SK-N-SH (cell line): ENCODE data around the gene TESK1. TPM values are rescaled to one million over a fixed set of nuclear protein-coding genes. Genes with fewer than 3 reads are reported as not detected.

Source experiments
- CTCF ChIA-PET: fragments of 300-600, 350-600 bp; formaldehyde crosslinking; extraction: SDS; loops from one replicate; lab custom pipeline; 2021; lab: Yijun Ruan, JAX
- POLR2A ChIA-PET: fragments of 350-600 bp; sonication (Branson Sonifier 250); formaldehyde crosslinking; extraction: SDS; loops from one replicate; lab custom pipeline; 2020; ENCODE audit warnings: antibody characterized with exemption, inconsistent platforms; lab: Yijun Ruan, JAX
- DNase-seq: peaks from one replicate; pipeline ENCODE4 v3.0.0; 2012
- H2AFZ ChIP-seq: fragments of 200-600 bp; sonication (generic); 2 replicates; pipeline ENCODE4 v1.8.1; 2016; ENCODE audit warnings: antibody characterized with exemption, mild to moderate bottlenecking, low read depth
- H3F3A ChIP-seq: fragments of 200-600 bp; sonication (generic); replicated peaks from 2 replicates; pipeline ENCODE3; 2016; ENCODE audit warnings: antibody characterized with exemption, mild to moderate bottlenecking; ENCODE audit not compliant: insufficient read depth
- H3K27ac ChIP-seq, 2 experiments: fragments of 200-500 bp in 1 of 2; fragments of 200-600 bp in 1 of 2; sonication (Bioruptor generic) in 1 of 2; sonication (generic), shearing (Covaris generic) in 1 of 2; 2 replicates each; pipeline versions ENCODE4 v1.5.1 to v1.6.1; 2014 to 2016; ENCODE audit warnings: low read depth in 2 of 2, inconsistent platforms in 1 of 2, low read length in 1 of 2, mild to moderate bottlenecking in 1 of 2, mixed read lengths in 1 of 2
- H3K27me3 ChIP-seq: fragments of 200-600 bp; sonication (generic), shearing (Covaris generic); 2 replicates; pipeline ENCODE4 v1.6.1; 2016; ENCODE audit warnings: mixed run types; ENCODE audit not compliant: insufficient read depth
- H3K36me3 ChIP-seq, 2 experiments: fragments of 200-500 bp in 1 of 2; fragments of 200-600 bp in 1 of 2; sonication (Bioruptor generic) in 1 of 2; sonication (generic) in 1 of 2; replicated peaks in 1 of 2; 2 replicates each; pipeline versions ENCODE3 to v1.5.1; 2014 to 2016; ENCODE audit warnings: low read length in 1 of 2, mild to moderate bottlenecking in 1 of 2; ENCODE audit not compliant: insufficient read depth in 2 of 2, control insufficient read depth in 1 of 2
- H3K4me1 ChIP-seq, 2 experiments: fragments of 200-500 bp in 1 of 2; fragments of 200-600 bp in 1 of 2; sonication (Bioruptor generic) in 1 of 2; sonication (generic), shearing (Covaris generic) in 1 of 2; 2 replicates each; pipeline versions ENCODE4 v1.5.1 to v1.6.1; 2014 to 2016; ENCODE audit warnings: low read depth in 1 of 2, low read length in 1 of 2, mixed run types in 1 of 2; ENCODE audit not compliant: insufficient read depth in 2 of 2, control insufficient read depth in 1 of 2
- H3K4me2 ChIP-seq: fragments of 200-600 bp; sonication (generic), shearing (Covaris generic); 2 replicates; pipeline ENCODE4 v1.6.1; 2017; ENCODE audit warnings: mixed run types
- H3K4me3 ChIP-seq, 2 experiments: fragments of 200-500 bp in 1 of 2; fragments of 200-600 bp in 1 of 2; sonication (Bioruptor generic) in 1 of 2; sonication (generic), shearing (Covaris generic) in 1 of 2; 2 replicates each; pipeline versions ENCODE4 v1.5.1 to v1.8.1; 2014 to 2016; ENCODE audit warnings: low read depth in 2 of 2, inconsistent platforms in 1 of 2, low read length in 1 of 2, mild to moderate bottlenecking in 1 of 2, mixed read lengths in 1 of 2, moderate library complexity in 1 of 2
- H3K79me2 ChIP-seq: fragments of 200-600 bp; sonication (generic); 2 replicates; pipeline ENCODE4 v1.8.1; 2017; ENCODE audit warnings: mild to moderate bottlenecking; ENCODE audit not compliant: insufficient read depth
- H3K9ac ChIP-seq: fragments of 200-600 bp; sonication (generic); 2 replicates; pipeline ENCODE4 v1.6.1; 2017; ENCODE audit warnings: mixed run types
- H3K9me2 ChIP-seq: fragments of 200-600 bp; sonication (generic); 2 replicates; pipeline ENCODE4 v1.6.1; 2017; ENCODE audit warnings: mixed run types
- H3K9me3 ChIP-seq: fragments of 200-600 bp; sonication (generic); 2 replicates; pipeline ENCODE4 v1.6.1; 2017; ENCODE audit warnings: mixed run types, mild to moderate bottlenecking, moderate library complexity
- H4K20me1 ChIP-seq: fragments of 200-600 bp; sonication (generic); 2 replicates; pipeline ENCODE4 v1.6.1; 2017; ENCODE audit warnings: mild to moderate bottlenecking, mixed run types; ENCODE audit not compliant: insufficient read depth
- EP300 ChIP-seq, 2 experiments: IDR thresholded peaks; 2 replicates each; pipeline versions ENCODE4 v1.4.0 to v1.6.1; 2012; ENCODE audit warnings: borderline replicate concordance in 1 of 2, low read depth in 1 of 2, low read length in 1 of 2
- FOXJ3 ChIP-seq: sonication (generic); formaldehyde crosslinking; IDR thresholded peaks from 2 replicates; pipeline ENCODE4 v1.5.1; 2020; ENCODE audit warnings: mild to moderate bottlenecking, missing genetic modification reagents
- GATA2 ChIP-seq: sonication (generic); formaldehyde crosslinking; IDR thresholded peaks from 2 replicates; pipeline ENCODE4 v1.5.0; 2020; ENCODE audit warnings: mild to moderate bottlenecking, missing genetic modification reagents
- MEF2A ChIP-seq: IDR thresholded peaks from 2 replicates; pipeline ENCODE4 v1.4.0; 2012; ENCODE audit warnings: low read depth, borderline replicate concordance
- RAD21 ChIP-seq: IDR thresholded peaks from 2 replicates; pipeline ENCODE4 v1.6.1; 2012; ENCODE audit warnings: mild to moderate bottlenecking, low read length
- RCOR1 ChIP-seq: fragments of 150-350 bp; IDR thresholded peaks from 2 replicates; pipeline ENCODE4 v1.6.1; 2017; ENCODE audit warnings: antibody characterized with exemption, low read length
- RXRA ChIP-seq: IDR thresholded peaks from 2 replicates; pipeline ENCODE4 v1.4.0; 2012; ENCODE audit warnings: low read depth, mild to moderate bottlenecking, borderline replicate concordance
- YY1 ChIP-seq: IDR thresholded peaks from 2 replicates; pipeline ENCODE4 v1.4.0; 2012; ENCODE audit warnings: low read depth, mild to moderate bottlenecking
- WGBS: methylation state at CpG from one replicate; pipeline ENCODE4 v1.1.6; 2017; ENCODE audit warnings: low lambda C conversion rate; 5-methylcytosine and 5-hydroxymethylcytosine counted together
- polyA plus RNA-seq, 3 experiments: library from polyadenylated mRNA; depleted of rRNA; stranded (reverse); fragments of >200 nt; gene quantifications; 2 replicates each; pipeline ENCODE4 v1.2.3, GENCODE V29; 2012
- TF ChIP-seq, protein P1 (sequence below): fragments of 150-350 bp; IDR thresholded peaks from 2 replicates; pipeline ENCODE4 v1.6.1; 2016; ENCODE audit warnings: mild to moderate bottlenecking, low read depth, low read length

Gene TESK1
- polyA plus RNA-seq, 1 of the 3 experiments (the other 2 are of a cell fraction) = 26.0 TPM

DNA sequence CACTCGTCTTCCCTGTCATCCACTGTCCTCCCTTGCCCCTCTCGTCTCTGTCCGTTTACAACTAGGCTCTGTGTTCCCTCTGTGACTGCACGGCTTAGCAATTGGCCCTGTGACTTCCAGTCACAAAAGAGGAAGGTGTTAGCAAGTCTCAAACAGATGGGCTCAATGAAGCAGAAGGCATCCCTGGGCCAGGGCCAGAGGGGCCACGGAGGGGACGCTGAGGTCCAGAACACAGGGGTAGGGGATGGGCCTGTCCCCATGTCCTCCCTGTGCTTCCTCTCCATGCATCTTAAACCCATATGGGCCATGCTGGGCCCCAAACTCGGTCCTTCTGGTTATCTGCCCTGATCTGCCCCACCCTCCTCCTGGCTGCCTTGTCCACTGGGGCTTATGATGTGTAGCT is 13.3 kb downstream of the TESK1 start, which contains the start of gene CD72:
TSS of gene CD72 (minus strand) at position 89 of the 403 bp plus-strand sequence. CDS start 110 bp downstream, outside the sequence.
- no peak for DNase-seq
- peak within 1 kb of the TSS; percentile 44; the same call in 1 of the 2 replicates for H3K4me2 ChIP-seq
- H4K20me1 ChIP-seq = no peaks in the 10 kb centered on the region
- ChIA-PET CTCF (interaction anchor here (0.6 to 5.3 kb wide), 3 partner anchors 28 to 108 kb away, joined by 3 to 20 read pairs (median 11); partner anchors contain the start of genes CCDC107 and RMRP), POLR2A (no interaction called here)
- no peaks in the 10 kb centered on the region for H3K9me2 ChIP-seq
- no peak within 1 kb of the TSS for H3K9ac ChIP-seq
- no peak within 1 kb of the TSS for H3K27ac ChIP-seq
- peak within 1 kb of the TSS; percentile 27 to 41; a peak in 2 of 4 replicates for H3K4me3 ChIP-seq
- H3K4me1 ChIP-seq = peaks cover 0 to 12% of the 10 kb centered on the region in 2 experiments; a peak in 1 of 4 replicates
- no peaks in the 10 kb centered on the region for H3K9me3 ChIP-seq
- H2AFZ ChIP-seq = peak within 1 kb of the TSS; percentile 65; the same call in 1 of the 2 replicates
- H3K36me3 ChIP-seq = no peaks in the 10 kb centered on the region
- H3F3A ChIP-seq = no peaks in the 10 kb centered on the region
- WGBS = 80% methylated on average over 7 of the region's 7 CpGs
- TF ChIP-seq, protein P1, sequence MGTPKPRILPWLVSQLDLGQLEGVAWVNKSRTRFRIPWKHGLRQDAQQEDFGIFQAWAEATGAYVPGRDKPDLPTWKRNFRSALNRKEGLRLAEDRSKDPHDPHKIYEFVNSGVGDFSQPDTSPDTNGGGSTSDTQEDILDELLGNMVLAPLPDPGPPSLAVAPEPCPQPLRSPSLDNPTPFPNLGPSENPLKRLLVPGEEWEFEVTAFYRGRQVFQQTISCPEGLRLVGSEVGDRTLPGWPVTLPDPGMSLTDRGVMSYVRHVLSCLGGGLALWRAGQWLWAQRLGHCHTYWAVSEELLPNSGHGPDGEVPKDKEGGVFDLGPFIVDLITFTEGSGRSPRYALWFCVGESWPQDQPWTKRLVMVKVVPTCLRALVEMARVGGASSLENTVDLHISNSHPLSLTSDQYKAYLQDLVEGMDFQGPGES = no peak
- TF ChIP-seq MEF2A = no peak
- TF ChIP-seq RCOR1 = no peak
- 0 out of 2 replicates have a peak, but pooled peaks cover 4% of the 10 kb centered on the region for H3K27me3 ChIP-seq
- no peaks in the 10 kb centered on the region for H3K79me2 ChIP-seq

DNA sequence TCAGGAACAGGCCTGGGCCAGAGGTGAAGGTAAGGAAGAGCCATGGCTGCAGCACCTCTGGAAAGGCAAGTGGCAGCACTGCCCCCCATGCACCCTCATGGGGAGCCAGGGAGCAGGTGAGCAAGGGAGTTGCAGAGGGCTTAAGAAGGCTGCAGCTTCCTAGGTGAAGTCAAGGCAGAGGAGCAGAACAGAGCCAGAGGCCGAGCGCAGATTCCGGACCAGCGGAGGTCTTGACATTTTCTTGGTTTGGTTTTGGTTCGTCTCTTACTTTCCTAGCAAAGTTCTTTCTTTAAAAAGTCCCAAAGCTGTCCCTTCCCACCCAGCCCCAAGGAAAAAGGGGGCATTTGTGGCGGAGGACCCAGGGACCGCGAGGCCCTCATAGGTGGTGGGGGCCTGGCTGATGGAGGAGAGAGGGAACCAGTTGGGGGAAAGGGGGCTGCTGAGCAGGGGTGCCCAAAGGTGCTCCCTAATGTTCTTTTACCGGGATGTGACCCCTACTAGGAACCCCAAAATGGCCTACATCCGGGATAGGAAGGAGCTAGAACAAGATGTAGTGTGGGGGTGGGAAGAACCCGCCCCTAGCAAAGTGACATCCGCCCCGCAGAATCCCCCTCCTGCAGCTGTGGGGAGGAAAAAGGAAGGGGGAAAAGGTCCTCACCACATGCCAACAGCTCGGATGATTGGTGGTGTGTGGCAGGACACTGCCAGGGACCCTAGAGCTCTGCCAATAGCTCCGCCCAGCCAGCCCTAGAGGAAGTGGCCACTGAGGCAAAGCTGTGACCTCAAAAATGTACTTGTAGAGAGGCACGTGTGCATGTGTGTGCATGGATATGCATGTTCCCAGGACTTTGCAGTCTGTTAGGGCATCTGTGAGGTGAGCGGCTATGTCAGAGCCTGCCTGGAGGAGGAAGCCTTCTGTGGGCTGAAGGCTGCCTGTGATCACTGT is 14.1 kb downstream of the TESK1 start:
- H4K20me1 ChIP-seq = no peaks in the 10 kb centered on the region
- H3K4me3 ChIP-seq = no peak overlapping the region
- H3K9ac ChIP-seq = no peak overlapping the region
- TF ChIP-seq EP300 (IDR thresholded peaks at IDR 0.05; ENCODE audit: borderline replicate concordance in 1 of 2, low read depth in 1 of 2, low read length in 1 of 2) (no peak), YY1 (no peak), RAD21 (no peak), FOXJ3 (CRISPR knock-in tag) (no peak), RXRA (no peak), GATA2 (CRISPR knock-in tag) (no peak)
- no peaks in the 10 kb centered on the region for H3K36me3 ChIP-seq
- H3K9me2 ChIP-seq = no peaks in the 10 kb centered on the region
- CTCF ChIA-PET = interaction anchor here (0.6 to 5.3 kb wide), 6 partner anchors 8 to 109 kb away, joined by 3 to 20 read pairs (median 8); partner anchors contain the start of genes CCDC107 and RMRP
- no peaks in the 10 kb centered on the region for H3F3A ChIP-seq
- no peak overlapping the region for H2AFZ ChIP-seq
- POLR2A ChIA-PET = no interaction called here
- DNase-seq = no peak
- WGBS = 87% methylated on average over 17 of the region's 17 CpGs
- H3K27me3 ChIP-seq = 0 out of 2 replicates have a peak, but pooled peaks cover 4% of the 10 kb centered on the region
- H3K4me2 ChIP-seq = no peak overlapping the region
- no peaks in the 10 kb centered on the region for H3K9me3 ChIP-seq
- no peaks in the 10 kb centered on the region for H3K79me2 ChIP-seq
- H3K27ac ChIP-seq = no peak overlapping the region
- peaks cover 0 to 12% of the 10 kb centered on the region in 2 experiments; a peak in 1 of 4 replicates for H3K4me1 ChIP-seq
